GM18505 (cell line): ENCODE measurements around the gene TGFBR3.

Source experiments
- ATAC-seq: cut with Tn5 transposase; IDR thresholded peaks from one replicate; pipeline ENCODE4 v1.9.1; 2021; ENCODE audit not compliant: unreplicated experiment
- POLR2A ChIP-seq: IDR thresholded peaks from 4 replicates; pipeline ENCODE4 v1.6.1; 2011; ENCODE audit warnings: borderline replicate concordance; ENCODE audit not compliant: insufficient read depth, insufficient read length; ENCODE audit errors: extremely low read depth

TGFBR3 gene

DNA sequence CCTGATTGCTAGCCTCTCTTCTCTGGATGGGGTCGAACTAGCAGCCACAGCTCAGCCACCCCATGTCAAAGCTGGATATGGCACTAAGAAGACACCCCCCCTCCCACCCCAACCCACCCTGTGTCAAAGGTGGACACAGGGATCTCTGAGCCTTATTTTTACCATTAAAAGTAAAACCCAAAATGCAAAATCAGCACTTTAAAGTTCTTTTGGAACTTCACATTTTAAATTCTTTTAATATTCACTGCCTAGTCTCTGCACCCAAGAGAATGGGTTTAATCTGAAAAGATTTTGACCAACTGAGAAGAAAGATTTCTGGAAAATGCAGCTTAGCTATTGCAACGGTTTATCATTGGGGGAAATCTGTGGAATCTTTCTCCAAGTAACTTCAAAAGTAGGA lies 167.6 kb downstream of the TGFBR3 start:
- no peak for ATAC-seq
- no peak for TF ChIP-seq POLR2A

- TF ChIP-seq POLR2A: no peak
- no peak for ATAC-seq
Measured at GRCh38 chr1:91717839-91718238, 168.1 kb downstream of the TGFBR3 start.

DNA sequence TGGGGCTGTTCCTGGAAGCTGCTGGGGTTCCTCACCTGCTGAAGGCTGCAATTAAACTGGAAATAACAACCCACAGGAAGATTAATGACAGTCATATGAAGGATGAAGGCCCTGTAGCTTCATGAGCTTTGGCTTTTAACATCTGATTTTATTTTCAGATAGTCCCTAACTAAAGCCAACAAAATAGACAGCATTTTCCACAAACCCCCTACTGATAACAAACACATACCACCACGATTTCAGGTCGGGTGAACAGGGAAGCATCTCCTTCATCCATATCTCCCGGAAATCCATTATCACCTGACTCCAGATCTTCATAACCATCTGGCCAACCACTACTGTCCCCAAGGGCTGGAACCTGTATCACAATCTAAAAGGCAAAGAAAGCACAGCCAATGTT lies 169.6 kb downstream of the TGFBR3 start:
- TF ChIP-seq POLR2A: no peak
- no peak for ATAC-seq

DNA sequence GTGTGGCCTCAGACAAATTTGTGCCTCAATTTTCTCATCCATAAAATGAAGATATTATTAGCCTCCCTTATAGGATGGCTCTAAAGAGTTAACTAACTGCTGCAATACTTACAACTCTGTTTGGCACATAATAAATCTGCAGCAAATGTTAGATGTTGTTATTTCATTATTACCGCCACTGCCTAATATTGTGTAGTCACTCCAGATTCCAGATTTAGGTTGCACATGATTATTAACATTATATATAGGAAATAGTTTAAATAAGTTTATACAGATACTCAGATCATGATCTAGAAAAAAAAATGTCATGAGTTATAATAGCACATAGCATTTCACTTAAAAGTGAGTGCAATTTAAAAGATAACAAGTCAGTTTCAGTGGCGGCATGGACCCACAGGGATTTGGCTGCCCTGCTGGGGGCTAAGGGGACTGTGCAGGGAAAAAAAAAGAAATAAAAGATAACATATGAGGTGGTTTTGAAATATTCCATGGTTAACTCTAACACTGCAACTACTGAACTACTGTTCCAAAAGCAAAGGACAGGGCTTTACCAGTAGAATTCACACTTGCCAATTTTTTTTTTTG lies 170.4 kb downstream of the TGFBR3 start:
- no peak for ATAC-seq
- no peak for TF ChIP-seq POLR2A

- no peak for TF ChIP-seq POLR2A
- ATAC-seq: no peak
Measured at GRCh38 chr1:91714867-91715381, 171.0 kb downstream of the TGFBR3 start.

- TF ChIP-seq POLR2A: no peak
- peak; percentile 61 for ATAC-seq
Measured at GRCh38 chr1:91712981-91713841, 172.7 kb downstream of the TGFBR3 start.

- TF ChIP-seq POLR2A: no peak
- ATAC-seq: no peak
Measured at GRCh38 chr1:91712393-91712792, 173.6 kb downstream of the TGFBR3 start.

- no peak for ATAC-seq
- TF ChIP-seq POLR2A: no peak
Measured at GRCh38 chr1:91711504-91712247, 174.3 kb downstream of the TGFBR3 start.

GRCh38 chr1:91710261-91710660 lies 175.7 kb downstream of the TGFBR3 start:
- no peak for TF ChIP-seq POLR2A
- ATAC-seq: no peak

DNA sequence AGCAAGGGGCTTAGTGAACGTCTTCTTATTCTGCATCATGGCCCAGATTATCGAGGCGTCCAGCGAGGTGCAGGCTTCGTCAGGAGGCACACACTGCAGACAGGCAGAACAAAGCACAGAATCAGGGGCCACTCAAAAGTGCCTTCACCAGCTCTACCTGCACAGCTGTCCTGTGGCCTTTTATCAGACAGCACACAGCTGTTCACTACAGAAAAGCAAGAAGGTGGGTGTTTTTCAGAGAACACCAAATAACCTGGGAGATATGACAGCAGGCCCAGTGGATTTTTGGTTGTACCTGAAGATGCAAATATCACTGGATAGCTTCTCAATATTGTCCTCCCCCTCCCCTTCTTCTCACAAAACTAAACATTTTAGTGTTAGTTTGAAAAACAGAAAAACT lies 177.3 kb downstream of the TGFBR3 start:
- no peak for TF ChIP-seq POLR2A
- no peak for ATAC-seq

DNA sequence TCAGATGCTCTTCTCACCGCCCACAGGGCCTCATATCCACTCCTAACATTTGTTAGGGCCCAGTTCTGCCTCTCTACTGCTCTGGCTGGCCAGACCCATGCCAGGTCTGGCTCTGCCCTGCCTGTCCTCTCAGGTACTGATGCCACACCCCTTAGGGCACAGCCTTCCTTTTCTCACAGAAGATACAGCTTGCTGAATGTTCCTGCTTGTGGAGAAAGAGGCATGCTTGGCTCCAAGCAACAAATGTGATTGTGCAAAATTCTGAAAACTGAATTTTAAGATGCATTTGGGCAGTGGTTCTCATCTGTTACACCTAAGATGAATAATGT lies 178.1 kb downstream of the TGFBR3 start:
- ATAC-seq: no peak

DNA sequence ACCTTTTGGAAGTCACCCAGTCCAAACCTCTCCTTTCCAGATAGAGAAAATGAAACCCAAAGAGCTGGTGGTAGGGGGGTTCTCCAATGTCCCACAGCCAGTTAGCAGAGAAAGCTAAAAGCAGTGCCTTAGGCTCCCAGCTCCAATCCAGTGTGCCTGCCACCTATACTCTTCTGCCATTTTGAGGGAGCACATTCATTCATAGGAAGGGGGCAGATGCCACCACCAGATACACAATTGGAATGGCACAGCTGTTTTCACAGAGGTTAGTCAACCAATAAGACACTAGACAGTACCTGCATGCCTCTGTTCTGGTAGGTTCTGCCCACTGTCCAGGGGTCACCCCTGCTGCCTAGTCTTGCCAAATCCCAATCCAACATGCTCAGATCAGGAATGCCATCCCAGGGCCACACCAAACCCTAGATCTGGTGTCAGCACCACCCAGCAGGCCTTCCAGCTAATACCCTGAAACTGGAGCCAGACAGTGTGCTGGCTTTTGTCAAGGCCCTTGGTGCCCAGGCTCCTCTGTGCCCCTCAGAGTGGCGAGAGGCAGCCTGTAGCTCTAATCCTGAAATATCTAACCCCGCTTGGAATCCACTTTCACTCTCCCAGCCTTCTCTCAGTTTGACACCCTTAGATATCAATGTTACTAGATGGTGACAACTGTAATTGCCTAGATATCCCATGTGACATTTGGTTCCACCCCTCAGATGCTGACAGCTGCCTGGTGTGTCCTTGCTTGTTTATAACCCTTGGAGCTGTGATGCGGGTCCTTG lies 178.6 kb downstream of the TGFBR3 start:
- ATAC-seq: no peak
- no peak for TF ChIP-seq POLR2A

More for the DNA sequence above, 178.1 kb downstream of the TGFBR3 start:
- TF ChIP-seq POLR2A: no peak
